ENCODE results near the gene SPAG6. TPM values are rescaled to one million over a fixed set of nuclear protein-coding genes. Genes with fewer than 3 reads are reported as not detected.

SPAG6 gene
- total and polyA plus RNA-seq, 5 experiments from 2014 or later = not detected

- H3K4me3 Mint-ChIP-seq = peak overlapping the region in 9 of 10 donors; percentile 46 to 94 (median 86)
Measured at GRCh38 chr10:22323538-22324305, 21.6 kb upstream of the SPAG6 start.

GRCh38 chr10:22324413-22324812, 20.9 kb upstream of the SPAG6 start:
- DNase-seq = no peak
- peaks cover 11 to 51% (median 47%) of the 10 kb centered on the region in 4 donors for H3K4me1 Mint-ChIP-seq
- POLR2A ChIA-PET = interaction anchor here (0.8 to 6.0 kb wide), 9 partner anchors 8 to 798 kb away, joined by 3 to 53 read pairs (median 3); partner anchors contain the start of genes COMMD3 and DNAJC1
- H3K27me3 Mint-ChIP-seq = peaks cover 3 to 39% (median 25%) of the 10 kb centered on the region in 5 donors
- H3K27ac Mint-ChIP-seq = peak overlapping the region in 9 of 10 donors; percentile 32 to 96 (median 88)
- H3K9me3 Mint-ChIP-seq = peaks cover 0 to 4% (median 0%) of the 10 kb centered on the region in 9 donors
- H3K36me3 Mint-ChIP-seq = peaks cover 7 to 21% (median 7%) of the 10 kb centered on the region in 3 donors
- H3K4me3 Mint-ChIP-seq = peak overlapping the region; percentile 82 to 94 (median 88)
- ATAC-seq = no peak

More at GRCh38 chr10:22323538-22324305, 21.6 kb upstream of the SPAG6 start:
- peaks cover 11 to 57% (median 47%) of the 10 kb centered on the region in 4 donors for H3K4me1 Mint-ChIP-seq
- peaks cover 2 to 17% (median 5%) of the 10 kb centered on the region in 3 donors for H3K36me3 Mint-ChIP-seq
- ATAC-seq = no peak
- POLR2A ChIA-PET = interaction anchor here (0.6 to 6.0 kb wide), 10 partner anchors 7 to 810 kb away, joined by 3 to 53 read pairs (median 4); partner anchors contain the start of genes COMMD3 and DNAJC1
- H3K27ac Mint-ChIP-seq = peak overlapping the region in 8 of 10 donors; percentile 14 to 96 (median 48)
- no peak for DNase-seq
- peaks cover 3 to 35% (median 25%) of the 10 kb centered on the region in 5 donors for H3K27me3 Mint-ChIP-seq
- peaks cover 0 to 3% (median 0%) of the 10 kb centered on the region in 9 donors for H3K9me3 Mint-ChIP-seq

- POLR2A ChIA-PET = interaction anchor here (0.8 to 6.0 kb wide), 8 partner anchors 8 to 798 kb away, joined by 3 to 53 read pairs (median 4); partner anchors contain the start of gene COMMD3
- H3K9me3 Mint-ChIP-seq = peaks cover 0 to 9% (median 0%) of the 10 kb centered on the region in 9 donors
- peak overlapping the region; percentile 82 to 94 (median 88) for H3K4me3 Mint-ChIP-seq
- H3K36me3 Mint-ChIP-seq = peaks cover 11 to 26% (median 11%) of the 10 kb centered on the region in 3 donors
- DNase-seq (no peak), ATAC-seq (no peak)
- peaks cover 3 to 39% (median 25%) of the 10 kb centered on the region in 5 donors for H3K27me3 Mint-ChIP-seq
- H3K4me1 Mint-ChIP-seq = peaks cover 11 to 47% (median 44%) of the 10 kb centered on the region in 4 donors
- H3K27ac Mint-ChIP-seq = peak overlapping the region; percentile 51 to 96 (median 86)
Measured at GRCh38 chr10:22324893-22325271, 20.4 kb upstream of the SPAG6 start.

- peak overlapping the region; percentile 51 to 96 (median 88) for H3K27ac Mint-ChIP-seq
- peaks cover 6 to 24% (median 13%) of the 10 kb centered on the region in 3 donors for H3K36me3 Mint-ChIP-seq
- POLR2A ChIA-PET = interaction anchor here (0.7 to 6.0 kb wide), 11 partner anchors 7 to 111 kb away, joined by 3 to 53 read pairs (median 4); partner anchors contain the start of gene COMMD3
- peaks cover 0 to 9% (median 0%) of the 10 kb centered on the region in 9 donors for H3K9me3 Mint-ChIP-seq
- DNase-seq = peak; percentile 68 to 91 (median 78)
- H3K4me1 Mint-ChIP-seq = peaks cover 7 to 43% (median 39%) of the 10 kb centered on the region in 4 donors
- H3K4me3 Mint-ChIP-seq = peak overlapping the region; percentile 82 to 94 (median 88)
- H3K27me3 Mint-ChIP-seq = peaks cover 3 to 35% (median 25%) of the 10 kb centered on the region in 5 donors
- ATAC-seq = peak; percentile 55 to 67
Measured at GRCh38 chr10:22325272-22326144, 19.8 kb upstream of the SPAG6 start.

GRCh38 chr10:22326145-22326702, 19.1 kb upstream of the SPAG6 start:
- Mint-ChIP-seq H3K27ac (peak overlapping the region; percentile 51 to 94 (median 88)), H3K4me1 (peaks cover 7 to 43% (median 39%) of the 10 kb centered on the region in 4 donors), H3K27me3 (peaks cover 3 to 34% (median 25%) of the 10 kb centered on the region in 5 donors), H3K9me3 (peaks cover 0 to 9% (median 0%) of the 10 kb centered on the region in 9 donors), H3K36me3 (peaks cover 6 to 24% (median 13%) of the 10 kb centered on the region in 3 donors), H3K4me3 (peak overlapping the region; percentile 64 to 83 (median 80))
- ATAC-seq (no peak), DNase-seq (no peak)
- POLR2A ChIA-PET = interaction anchor here (0.6 to 6.0 kb wide), 7 partner anchors 9 to 110 kb away, joined by 3 to 53 read pairs (median 4); partner anchors contain the start of gene COMMD3

GRCh38 chr10:22329150-22329549, 16.1 kb upstream of the SPAG6 start:
- Mint-ChIP-seq H3K9me3 (peaks cover 0 to 18% (median 3%) of the 10 kb centered on the region in 9 donors), H3K4me3 (no peak overlapping the region), H3K4me1 (peaks cover 16 to 42% (median 36%) of the 10 kb centered on the region in 4 donors), H3K27me3 (peaks cover 8 to 39% (median 23%) of the 10 kb centered on the region in 5 donors), H3K36me3 (peaks cover 10 to 27% (median 20%) of the 10 kb centered on the region in 3 donors), H3K27ac (peak overlapping the region in 1 of 10 donors; percentile 65)
- no peak for ATAC-seq
- POLR2A ChIA-PET = no interaction called here
- DNase-seq = no peak

GRCh38 chr10:22332116-22332692, 13.1 kb upstream of the SPAG6 start:
- H3K27me3 Mint-ChIP-seq = peaks cover 8 to 41% (median 19%) of the 10 kb centered on the region in 5 donors
- DNase-seq (no peak), ATAC-seq (no peak)
- H3K4me1 Mint-ChIP-seq = peaks cover 8 to 37% (median 26%) of the 10 kb centered on the region in 4 donors
- POLR2A ChIA-PET = interaction anchor here (0.9 to 2.5 kb wide), 5 partner anchors 7 to 104 kb away, joined by 3 to 17 read pairs (median 8); partner anchors contain the start of genes BMI1 and COMMD3
- H3K4me3 Mint-ChIP-seq = peak overlapping the region in 5 of 10 donors; percentile 24 to 84 (median 81)
- H3K36me3 Mint-ChIP-seq = peaks cover 10 to 23% (median 20%) of the 10 kb centered on the region in 3 donors
- H3K9me3 Mint-ChIP-seq = peaks cover 0 to 22% (median 3%) of the 10 kb centered on the region in 9 donors
- peak overlapping the region in 8 of 10 donors; percentile 14 to 92 (median 87) for H3K27ac Mint-ChIP-seq

- Mint-ChIP-seq H3K4me1 (peaks cover 8 to 37% (median 26%) of the 10 kb centered on the region in 4 donors), H3K9me3 (peaks cover 0 to 22% (median 3%) of the 10 kb centered on the region in 9 donors), H3K4me3 (peak overlapping the region; percentile 68 to 84 (median 81)), H3K27me3 (peaks cover 8 to 49% (median 28%) of the 10 kb centered on the region in 5 donors), H3K27ac (peak overlapping the region; percentile 68 to 92 (median 87)), H3K36me3 (peaks cover 10 to 18% (median 17%) of the 10 kb centered on the region in 3 donors)
- POLR2A ChIA-PET = interaction anchor here (0.9 to 2.5 kb wide), 6 partner anchors 8 to 104 kb away, joined by 3 to 17 read pairs (median 8); partner anchors contain the start of genes BMI1 and COMMD3
- DNase-seq (peak in 3 of 10 donors; percentile 67 to 73 (median 70)), ATAC-seq (peak; percentile 15 to 20)
Measured at GRCh38 chr10:22333167-22333974, 11.9 kb upstream of the SPAG6 start.

GRCh38 chr10:22333975-22334282, 11.4 kb upstream of the SPAG6 start:
- POLR2A ChIA-PET = interaction anchor here (1.6 to 1.7 kb wide), 2 partner anchors 8 to 14 kb away, joined by 4 to 5 read pairs; no protein-coding TSS in a partner anchor
- Mint-ChIP-seq H3K27ac (peak overlapping the region in 9 of 10 donors; percentile 68 to 91 (median 86)), H3K9me3 (peaks cover 0 to 27% (median 3%) of the 10 kb centered on the region in 9 donors), H3K36me3 (peaks cover 10 to 18% (median 17%) of the 10 kb centered on the region in 3 donors), H3K27me3 (peaks cover 8 to 54% (median 33%) of the 10 kb centered on the region in 5 donors), H3K4me3 (peak overlapping the region; percentile 68 to 84 (median 81)), H3K4me1 (peaks cover 8 to 41% (median 26%) of the 10 kb centered on the region in 4 donors)
- ATAC-seq (no peak), DNase-seq (no peak)
